ENCODE data around the gene TNFRSF1B.
"Not testable (repeated sequence)": the region's sequence is repeated elsewhere in the genome, so short reads cannot be mapped to it uniquely, and the experiment has no call there.

TNFRSF1B gene

GRCh38 chr1:12194666-12195216 lies 27.9 kb downstream of the TNFRSF1B start:
- no peak for DNase-seq

GRCh38 chr1:12195416-12195815 lies 28.6 kb downstream of the TNFRSF1B start:
- no peak for DNase-seq

- DNase-seq, result no peak
Measured at GRCh38 chr1:12196641-12197482, 30.1 kb downstream of the TNFRSF1B start.

GRCh38 chr1:12197483-12197880 lies 30.7 kb downstream of the TNFRSF1B start:
- DNase-seq, result no peak

- DNase-seq, result no peak
Measured at GRCh38 chr1:12200208-12200607, 33.4 kb downstream of the TNFRSF1B start.

- peak; percentile 27 for DNase-seq
Measured at GRCh38 chr1:12201352-12202189, 34.8 kb downstream of the TNFRSF1B start.

- DNase-seq, result no peak
Measured at GRCh38 chr1:12202190-12202497, 35.4 kb downstream of the TNFRSF1B start.

GRCh38 chr1:12202577-12202976 lies 35.8 kb downstream of the TNFRSF1B start:
- DNase-seq, result no peak

GRCh38 chr1:12203216-12204007 lies 36.6 kb downstream of the TNFRSF1B start:
- DNase-seq, result peak; percentile 32

GRCh38 chr1:12204140-12204539 lies 37.3 kb downstream of the TNFRSF1B start:
- DNase-seq, result peak; percentile 50

- DNase-seq, result peak; percentile 25
Measured at GRCh38 chr1:12204754-12205658, 38.2 kb downstream of the TNFRSF1B start.

GRCh38 chr1:12206238-12206637 lies 39.4 kb downstream of the TNFRSF1B start:
- no peak for DNase-seq

GRCh38 chr1:12206792-12207424 lies 40.1 kb downstream of the TNFRSF1B start:
- peak; percentile 32 for DNase-seq

- peak; percentile 40 for DNase-seq
Measured at GRCh38 chr1:12208271-12208670, 41.5 kb downstream of the TNFRSF1B start.

GRCh38 chr1:12208764-12209494 lies 42.1 kb downstream of the TNFRSF1B start:
- peak; percentile 91 for DNase-seq

GRCh38 chr1:12209495-12209832 lies 42.7 kb downstream of the TNFRSF1B start:
- DNase-seq, result no peak

- no peak for DNase-seq
Measured at GRCh38 chr1:12215118-12215961, 48.5 kb downstream of the TNFRSF1B start.

- no peak for DNase-seq
Measured at GRCh38 chr1:12219800-12220199, 53.0 kb downstream of the TNFRSF1B start.

- no peak for DNase-seq
Measured at GRCh38 chr1:12220890-12221289, 54.1 kb downstream of the TNFRSF1B start.

GRCh38 chr1:12222700-12223099 lies 55.9 kb downstream of the TNFRSF1B start:
- DNase-seq, result not testable (repeated sequence)

Data from activated T-cell treated with anti-CD3 and anti-CD28 coated beads, Interleukin-2, amount 50 U/mL, for 1 hour (primary cell).